H1 (cell line): ENCODE data around the gene PIGZ. TPM values are rescaled to one million over a fixed set of nuclear protein-coding genes. Genes with fewer than 3 reads are reported as not detected.

ENCODE experiments used
- BCL11A ChIP-seq, 2 experiments: IDR thresholded peaks; one replicate each; pipeline ENCODE4 v1.6.1; 2011; ENCODE audit warnings: low read depth in 2 of 2, low read length in 2 of 2, mild to moderate bottlenecking in 2 of 2
- CHD7 ChIP-seq: fragments of 300-600 bp; sonication (generic); IDR thresholded peaks from 2 replicates; pipeline ENCODE4 v1.7.1; 2012; ENCODE audit warnings: low read length, moderate library complexity, mild to moderate bottlenecking, inconsistent platforms; ENCODE audit not compliant: insufficient replicate concordance
- EGR1 ChIP-seq: IDR thresholded peaks from 2 replicates; pipeline ENCODE4 v1.6.1; 2011; ENCODE audit warnings: low read depth, low read length, borderline replicate concordance
- EP300 ChIP-seq, 2 experiments: IDR thresholded peaks; 1 replicate in 1 of 2; 2 replicates in 1 of 2; pipeline ENCODE4 v1.6.1; 2011 to 2012; ENCODE audit warnings: low read depth in 2 of 2, low read length in 2 of 2, mild to moderate bottlenecking in 2 of 2, borderline replicate concordance in 1 of 2, inconsistent platforms in 1 of 2, moderate library complexity in 1 of 2
- FOSL1 ChIP-seq: IDR thresholded peaks from 2 replicates; pipeline ENCODE4 v1.6.1; 2011; ENCODE audit warnings: mild to moderate bottlenecking, low read depth, low read length, moderate library complexity; ENCODE audit not compliant: insufficient read depth
- GTF2F1 ChIP-seq: IDR thresholded peaks from 2 replicates; pipeline ENCODE4 v1.6.1; 2012; ENCODE audit warnings: low read depth, low read length, improper control_type of control experiment, borderline replicate concordance
- NRF1 ChIP-seq: IDR thresholded peaks from 2 replicates; pipeline ENCODE4 v1.6.1; 2011; ENCODE audit warnings: mild to moderate bottlenecking, low read depth, low read length, improper control_type of control experiment
- PHF8 ChIP-seq: fragments of 200-600 bp; sonication (generic); conservative IDR thresholded peaks from 2 replicates; pipeline ENCODE4 v1.7.1; 2012; ENCODE audit warnings: low read depth, mild to moderate bottlenecking, inconsistent platforms, low read length, moderate library complexity
- SP2 ChIP-seq: IDR thresholded peaks from 2 replicates; pipeline ENCODE4 v1.6.1; 2012; ENCODE audit warnings: mild to moderate bottlenecking, low read length, inconsistent platforms
- ZNF274 ChIP-seq: IDR thresholded peaks from 2 replicates; pipeline ENCODE4 v1.7.0; 2012; ENCODE audit warnings: low read length, borderline replicate concordance; ENCODE audit errors: extremely low read depth
- polyA plus RNA-seq, 7 experiments: library from polyadenylated mRNA; depleted of rRNA in 3 of 7; stranded (reverse) in 5 of 7; unstranded in 2 of 7; fragments of >200 nt in 5 of 7; fragments of 200-250 nt in 2 of 7; gene quantifications; 1 replicate in 5 of 7; 2 replicates in 1 of 7; 4 replicates in 1 of 7; pipeline versions ENCODE4 v1.2.1 to v1.2.3, GENCODE V29; 2011 to 2013; ENCODE audit warnings: missing spikeins in 2 of 7, mixed read lengths in 2 of 7
- total RNA-seq: library from RNA; stranded (reverse); fragmentation: NEBNext Ultra II Directional; extraction: Animal tissue kit (Norgen Biotek cat#: 25700); gene quantifications from 2 replicates; pipeline ENCODE4 v1.2.1, GENCODE V29; 2021

Gene PIGZ
- total and polyA plus RNA-seq, 2 of the 8 experiments (the other 6 are each of a cell fraction or from before 2014, with no cell fraction given), result 0.32 TPM; not detected in 1

GRCh38 chr3:197002701-197003454 is 34.2 kb upstream of the PIGZ start (continued):
- TF ChIP-seq CHD7 (no peak), GTF2F1 (no peak), EP300 (IDR thresholded peaks at IDR 0.05; ENCODE audit: borderline replicate concordance in 1 of 2, low read depth in 2 of 2, low read length in 2 of 2) (peak in 1 of 2 experiments; percentile 42; a peak in 1 of 3 replicates), SP2 (no peak), EGR1 (peak; percentile 85), NRF1 (no peak), PHF8 (0 out of 2 replicates have a peak, but pooled peaks have one; percentile 36), FOSL1 (no peak), BCL11A (IDR thresholded peaks at IDR 0.05; ENCODE audit: low read depth in 2 of 2, low read length in 2 of 2) (no peak), ZNF274 (no peak)
